ENCODE results near the gene CHRNE. TPM values are rescaled to one million over a fixed set of nuclear protein-coding genes. Genes with fewer than 3 reads are reported as not detected.

The CHRNE gene
- total and polyA plus RNA-seq, 2 donors (not counting 1 experiment from before 2014, with no cell fraction given), result 0.19 to 0.66 TPM

- DNase-seq (ENCODE audit: low read depth in 2 of 2), result no peak
- Histone ChIP-seq H3K36me3 (ENCODE audit: control insufficient read depth, insufficient read depth, low read length) (peaks cover 22% of the 10 kb centered on the region), H3K27me3 (ENCODE audit: control insufficient read depth, insufficient read depth, low read length) (no peaks in the 10 kb centered on the region), H3K27ac (ENCODE audit: insufficient read depth, low read length) (no peak overlapping the region), H2AFZ (ENCODE audit: low read length) (no peak overlapping the region), H3K4me2 (ENCODE audit: extremely low read depth, insufficient read depth, low read length) (no peak overlapping the region), H3K9ac (ENCODE audit: insufficient read depth, low read length) (no peak overlapping the region), H3K4me3 (replicated peaks in 1 of 4; ENCODE audit: control extremely low read depth in 1 of 4, insufficient read depth in 1 of 4, low read depth in 3 of 4, low read length in 4 of 4) (no peak overlapping the region), H4K20me1 (ENCODE audit: control insufficient read depth, extremely low read depth, insufficient read depth, low read length) (no peaks in the 10 kb centered on the region), H3K79me2 (ENCODE audit: control insufficient read depth, insufficient read depth, low read length) (no peaks in the 10 kb centered on the region), H3K9me3 (ENCODE audit: control insufficient read depth, insufficient read depth, low read depth, low read length) (no peaks in the 10 kb centered on the region), H3K4me1 (ENCODE audit: control insufficient read depth, extremely low read depth, insufficient read depth, low read length) (no peaks in the 10 kb centered on the region)
- no peak for TF ChIP-seq EZH2 (IDR thresholded peaks at IDR 0.05; ENCODE audit: low read length, missing control alignments)
- TF ChIP-seq, protein P1, sequence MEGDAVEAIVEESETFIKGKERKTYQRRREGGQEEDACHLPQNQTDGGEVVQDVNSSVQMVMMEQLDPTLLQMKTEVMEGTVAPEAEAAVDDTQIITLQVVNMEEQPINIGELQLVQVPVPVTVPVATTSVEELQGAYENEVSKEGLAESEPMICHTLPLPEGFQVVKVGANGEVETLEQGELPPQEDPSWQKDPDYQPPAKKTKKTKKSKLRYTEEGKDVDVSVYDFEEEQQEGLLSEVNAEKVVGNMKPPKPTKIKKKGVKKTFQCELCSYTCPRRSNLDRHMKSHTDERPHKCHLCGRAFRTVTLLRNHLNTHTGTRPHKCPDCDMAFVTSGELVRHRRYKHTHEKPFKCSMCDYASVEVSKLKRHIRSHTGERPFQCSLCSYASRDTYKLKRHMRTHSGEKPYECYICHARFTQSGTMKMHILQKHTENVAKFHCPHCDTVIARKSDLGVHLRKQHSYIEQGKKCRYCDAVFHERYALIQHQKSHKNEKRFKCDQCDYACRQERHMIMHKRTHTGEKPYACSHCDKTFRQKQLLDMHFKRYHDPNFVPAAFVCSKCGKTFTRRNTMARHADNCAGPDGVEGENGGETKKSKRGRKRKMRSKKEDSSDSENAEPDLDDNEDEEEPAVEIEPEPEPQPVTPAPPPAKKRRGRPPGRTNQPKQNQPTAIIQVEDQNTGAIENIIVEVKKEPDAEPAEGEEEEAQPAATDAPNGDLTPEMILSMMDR (conservative IDR thresholded peaks at IDR 0.05 in 1 of 2, IDR thresholded peaks at IDR 0.05 in 1 of 2; ENCODE audit: low read depth in 1 of 2, low read length in 2 of 2), result no peak
These were observed 6.3 kb downstream of the CHRNE start for GRCh38 chr17:4896332-4897197.

DNA sequence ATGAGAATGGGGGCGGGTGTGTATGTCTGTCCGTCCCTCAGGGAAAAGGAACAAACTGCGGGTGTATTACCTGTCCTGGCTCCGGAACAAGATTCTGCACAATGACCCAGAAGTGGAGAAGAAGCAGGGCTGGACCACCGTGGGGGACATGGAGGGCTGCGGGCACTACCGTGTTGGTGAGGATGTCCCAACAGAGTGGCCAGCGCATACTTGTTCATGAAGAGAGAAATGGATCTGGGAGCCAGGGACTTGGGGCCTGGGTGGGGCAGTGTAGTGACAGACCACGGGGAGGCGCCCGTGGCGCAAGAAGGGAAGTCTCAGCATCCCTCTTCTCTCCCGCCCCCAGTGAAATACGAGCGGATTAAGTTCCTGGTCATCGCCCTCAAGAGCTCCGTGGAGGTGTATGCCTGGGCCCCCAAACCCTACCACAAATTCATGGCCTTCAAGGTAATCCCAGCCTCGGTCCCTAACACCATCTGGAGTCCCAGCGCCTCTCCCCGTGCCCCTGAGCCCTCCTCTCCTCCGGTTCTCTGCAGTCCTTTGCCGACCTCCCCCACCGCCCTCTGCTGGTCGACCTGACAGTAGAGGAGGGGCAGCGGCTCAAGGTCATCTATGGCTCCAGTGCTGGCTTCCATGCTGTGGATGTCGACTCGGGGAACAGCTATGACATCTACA is 7.1 kb downstream of the CHRNE start:
- Histone ChIP-seq H3K79me2 (ENCODE audit: control insufficient read depth, insufficient read depth, low read length) (no peaks in the 10 kb centered on the region), H3K27ac (ENCODE audit: insufficient read depth, low read length) (no peak overlapping the region), H3K4me3 (replicated peaks in 1 of 4; ENCODE audit: control extremely low read depth in 1 of 4, insufficient read depth in 1 of 4, low read depth in 3 of 4, low read length in 4 of 4) (no peak overlapping the region), H3K27me3 (ENCODE audit: control insufficient read depth, insufficient read depth, low read length) (no peaks in the 10 kb centered on the region), H4K20me1 (ENCODE audit: control insufficient read depth, extremely low read depth, insufficient read depth, low read length) (no peaks in the 10 kb centered on the region), H2AFZ (ENCODE audit: low read length) (no peak overlapping the region), H3K4me1 (ENCODE audit: control insufficient read depth, extremely low read depth, insufficient read depth, low read length) (no peaks in the 10 kb centered on the region), H3K36me3 (ENCODE audit: control insufficient read depth, insufficient read depth, low read length) (peaks cover 25% of the 10 kb centered on the region), H3K9ac (ENCODE audit: insufficient read depth, low read length) (no peak overlapping the region), H3K9me3 (ENCODE audit: control insufficient read depth, insufficient read depth, low read depth, low read length) (no peaks in the 10 kb centered on the region), H3K4me2 (ENCODE audit: extremely low read depth, insufficient read depth, low read length) (no peak overlapping the region)
- TF ChIP-seq, protein P1 (conservative IDR thresholded peaks at IDR 0.05 in 1 of 2, IDR thresholded peaks at IDR 0.05 in 1 of 2; ENCODE audit: low read depth in 1 of 2, low read length in 2 of 2), result no peak
- TF ChIP-seq EZH2 (IDR thresholded peaks at IDR 0.05; ENCODE audit: low read length, missing control alignments), result no peak
- no peak for DNase-seq (ENCODE audit: low read depth in 2 of 2)

DNA sequence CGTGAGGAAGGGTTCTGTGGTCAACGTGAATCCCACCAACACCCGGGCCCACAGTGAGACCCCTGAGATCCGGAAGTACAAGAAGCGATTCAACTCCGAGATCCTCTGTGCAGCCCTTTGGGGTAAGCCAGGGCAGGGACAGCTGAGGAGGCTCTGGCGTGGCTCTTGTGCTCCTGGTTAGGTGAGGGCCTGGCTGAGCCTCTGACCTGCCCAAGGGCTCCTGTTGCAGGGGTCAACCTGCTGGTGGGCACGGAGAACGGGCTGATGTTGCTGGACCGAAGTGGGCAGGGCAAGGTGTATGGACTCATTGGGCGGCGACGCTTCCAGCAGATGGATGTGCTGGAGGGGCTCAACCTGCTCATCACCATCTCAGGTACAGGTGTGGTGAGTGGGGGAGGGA is 7.8 kb downstream of the CHRNE start:
- TF ChIP-seq EZH2 (IDR thresholded peaks at IDR 0.05; ENCODE audit: low read length, missing control alignments), result no peak
- H3K4me1 ChIP-seq (ENCODE audit: control insufficient read depth, extremely low read depth, insufficient read depth, low read length), result no peaks in the 10 kb centered on the region
- no peak overlapping the region for H3K4me3 ChIP-seq (replicated peaks in 1 of 4; ENCODE audit: control extremely low read depth in 1 of 4, insufficient read depth in 1 of 4, low read depth in 3 of 4, low read length in 4 of 4)
- no peak overlapping the region for H2AFZ ChIP-seq (ENCODE audit: low read length)
- DNase-seq (ENCODE audit: low read depth in 2 of 2), result no peak
- H3K27me3 ChIP-seq (ENCODE audit: control insufficient read depth, insufficient read depth, low read length), result no peaks in the 10 kb centered on the region
- H3K9ac ChIP-seq (ENCODE audit: insufficient read depth, low read length), result no peak overlapping the region
- no peaks in the 10 kb centered on the region for H4K20me1 ChIP-seq (ENCODE audit: control insufficient read depth, extremely low read depth, insufficient read depth, low read length)
- no peaks in the 10 kb centered on the region for H3K79me2 ChIP-seq (ENCODE audit: control insufficient read depth, insufficient read depth, low read length)
- no peak overlapping the region for H3K4me2 ChIP-seq (ENCODE audit: extremely low read depth, insufficient read depth, low read length)
- peaks cover 31% of the 10 kb centered on the region for H3K36me3 ChIP-seq (ENCODE audit: control insufficient read depth, insufficient read depth, low read length)
- no peak overlapping the region for H3K27ac ChIP-seq (ENCODE audit: insufficient read depth, low read length)
- H3K9me3 ChIP-seq (ENCODE audit: control insufficient read depth, insufficient read depth, low read depth, low read length), result no peaks in the 10 kb centered on the region

Measured in fibroblast of lung (primary cell).